Measurements from ENCODE around the gene ARHGAP18.

The ARHGAP18 gene

DNA sequence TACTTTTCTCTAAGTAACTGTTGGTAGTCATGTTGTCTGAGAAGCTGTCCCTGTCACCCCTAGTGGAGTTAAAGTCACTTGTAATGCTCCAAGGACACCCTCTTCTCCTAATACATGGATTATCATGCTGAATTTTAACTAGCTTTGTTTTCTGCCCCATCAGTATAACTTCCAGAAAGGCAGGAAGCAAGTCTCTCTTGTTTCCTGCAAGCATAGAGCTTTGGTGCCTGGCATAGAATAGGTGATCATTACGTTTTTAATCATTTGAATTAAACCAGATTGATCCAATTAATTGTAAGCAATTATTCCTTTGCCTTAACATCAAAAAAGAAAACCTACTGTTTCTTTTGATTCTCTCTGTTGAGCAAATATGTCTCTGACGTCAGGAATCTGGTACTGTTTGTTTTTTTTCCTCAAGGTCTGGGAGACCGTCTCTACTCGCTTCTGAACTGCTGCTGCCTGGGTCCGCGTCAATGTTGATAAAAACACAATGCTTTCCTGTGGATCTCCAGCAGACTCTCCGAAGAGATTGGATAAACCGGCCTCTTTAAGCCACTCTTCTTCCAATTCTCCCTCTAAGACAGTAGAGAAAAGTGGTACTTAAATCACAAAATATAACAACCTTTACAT lies 71.8 kb downstream of the ARHGAP18 start:
- DNase-seq: no peak

DNA sequence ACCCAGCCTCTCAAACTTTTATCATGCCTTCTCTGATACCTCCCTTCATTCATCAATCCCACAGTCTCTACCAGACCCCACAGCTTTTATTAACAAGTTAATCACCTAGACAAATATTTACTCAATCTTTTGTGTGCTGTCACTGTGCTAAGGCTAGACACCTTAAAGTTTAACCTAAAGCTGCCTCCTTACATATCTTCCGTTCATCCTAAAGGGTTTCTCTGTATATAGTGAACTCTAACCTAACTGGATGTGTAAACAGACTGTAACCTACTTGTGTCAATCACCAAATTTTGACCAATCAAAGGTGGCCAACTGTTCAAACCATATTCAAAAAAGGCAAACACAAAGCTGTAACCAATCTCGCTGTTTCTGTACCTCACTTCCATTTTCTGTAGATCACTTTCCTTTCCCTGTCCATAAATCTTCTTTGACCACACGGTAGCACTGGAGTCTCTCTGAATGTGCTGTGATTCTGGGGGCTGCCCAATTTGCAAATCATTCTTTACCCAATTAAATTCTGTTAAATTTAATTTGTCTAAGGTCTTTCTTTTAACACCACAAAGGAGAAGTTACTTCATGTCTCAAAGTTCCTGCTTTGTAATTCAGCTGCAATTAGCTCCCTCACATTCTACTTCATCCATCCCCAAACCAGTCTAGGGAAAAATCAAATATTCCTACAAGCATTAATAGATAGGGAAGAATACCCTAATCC lies 72.5 kb downstream of the ARHGAP18 start:
- no peak for DNase-seq

DNA sequence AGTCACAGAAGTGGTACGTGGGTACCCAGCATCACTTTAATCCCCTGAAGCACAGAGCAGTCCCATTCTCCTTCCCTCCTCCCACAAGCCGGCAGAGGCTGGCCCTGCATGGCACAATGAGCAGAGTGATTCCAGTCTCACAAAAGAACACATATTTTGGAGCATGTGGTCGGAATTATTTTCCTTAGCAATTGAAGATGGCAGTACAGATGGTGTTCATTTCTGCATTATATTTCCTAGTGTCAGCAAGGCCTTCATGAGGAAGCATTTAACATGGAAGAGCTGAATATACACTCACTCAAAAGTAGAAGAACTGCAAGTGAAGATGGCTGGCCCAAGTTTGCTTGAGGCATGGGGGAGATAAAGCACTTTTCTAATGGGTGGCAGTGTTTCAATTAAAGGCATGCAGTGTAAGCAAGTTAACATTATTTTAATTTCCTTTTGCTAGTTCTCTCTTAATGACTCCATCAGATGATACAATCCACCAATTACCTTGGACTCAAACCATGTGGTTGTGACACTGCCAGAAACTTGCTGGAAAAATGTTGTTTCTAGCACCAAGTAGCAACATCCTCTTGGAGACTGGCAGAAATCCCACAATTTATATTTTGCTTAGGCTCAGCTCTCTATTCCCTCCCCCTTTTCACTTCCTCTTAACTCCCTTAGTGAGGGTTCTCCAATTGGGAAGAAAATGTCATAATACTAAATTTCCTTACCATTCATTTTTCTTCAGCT lies 74.4 kb downstream of the ARHGAP18 start:
- no peak for DNase-seq

DNA sequence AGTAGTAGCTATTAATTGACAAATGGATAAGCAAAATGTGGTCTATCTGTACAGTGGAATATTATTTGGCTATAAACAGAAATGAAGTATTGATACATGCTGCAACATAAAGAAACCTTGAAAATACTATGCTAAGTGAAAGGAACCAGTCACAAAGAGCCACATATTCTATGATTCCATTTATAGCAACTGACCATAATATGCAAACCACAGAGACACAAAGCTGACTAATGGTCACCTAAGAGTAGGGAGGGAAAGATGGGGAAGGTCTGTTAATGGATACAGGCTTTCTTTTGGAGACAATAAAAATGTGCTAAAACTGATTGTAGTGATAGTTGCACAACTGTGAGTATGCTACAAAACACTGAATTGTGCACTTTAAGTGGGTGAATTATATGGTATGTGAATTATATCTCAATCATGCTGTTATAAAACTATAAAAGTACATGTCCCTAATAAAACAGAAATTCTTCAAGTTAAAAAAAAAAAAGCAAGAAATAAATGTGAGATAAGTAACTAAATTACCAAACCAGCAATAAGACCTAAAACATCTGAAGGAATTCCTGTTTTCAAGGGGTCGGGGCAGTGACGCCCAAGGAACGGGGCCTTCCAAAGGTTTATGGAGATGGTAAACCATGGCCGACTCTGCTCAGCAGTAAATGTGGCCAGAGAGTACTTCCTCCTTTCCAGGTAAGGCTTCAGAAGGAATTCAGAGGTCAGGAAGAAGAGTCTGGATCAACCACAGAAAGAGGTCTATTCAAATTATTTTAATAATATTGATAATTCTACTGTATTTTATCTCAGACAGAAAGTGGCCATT lies 75.4 kb downstream of the ARHGAP18 start:
- DNase-seq: no peak

DNA sequence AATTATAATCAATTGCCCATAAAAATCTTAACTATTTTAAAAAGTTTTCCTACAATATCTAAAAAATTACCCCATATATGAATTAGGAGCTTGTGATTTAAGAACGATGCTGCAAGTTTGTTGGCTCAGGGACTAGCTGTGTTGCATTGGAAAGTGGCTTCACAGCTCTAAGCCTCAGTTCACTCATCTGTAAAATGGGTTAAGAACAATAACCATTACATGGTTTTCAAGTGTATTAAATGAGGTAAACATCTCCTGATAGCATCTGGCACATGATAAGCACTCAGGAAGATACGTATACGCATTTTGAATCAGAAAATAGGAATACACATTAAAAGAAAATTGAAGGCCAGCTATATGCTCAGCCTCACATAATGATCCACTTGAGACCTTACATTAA lies 76.4 kb downstream of the ARHGAP18 start:
- DNase-seq: no peak

DNA sequence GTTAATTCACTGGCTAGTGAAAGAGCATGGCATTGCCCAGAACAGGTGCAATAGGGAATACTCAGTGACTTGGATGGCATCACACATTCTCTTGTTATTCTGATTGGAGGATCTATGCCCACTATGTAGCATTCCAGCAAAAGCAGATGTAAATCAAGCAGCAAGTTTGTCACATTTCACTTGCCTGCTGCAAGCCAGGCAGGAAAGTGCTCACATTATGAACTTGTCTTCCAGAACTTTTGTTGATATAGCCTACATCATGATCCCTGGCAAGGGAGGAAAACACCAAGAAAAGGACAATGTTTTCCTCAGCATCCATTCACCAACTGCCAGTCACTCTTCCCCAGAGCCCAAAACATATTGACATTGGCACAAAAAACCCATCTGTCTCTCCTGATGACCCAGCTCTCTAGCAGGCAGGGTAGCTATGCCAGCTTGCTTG lies 77.8 kb downstream of the ARHGAP18 start:
- no peak for DNase-seq

DNA sequence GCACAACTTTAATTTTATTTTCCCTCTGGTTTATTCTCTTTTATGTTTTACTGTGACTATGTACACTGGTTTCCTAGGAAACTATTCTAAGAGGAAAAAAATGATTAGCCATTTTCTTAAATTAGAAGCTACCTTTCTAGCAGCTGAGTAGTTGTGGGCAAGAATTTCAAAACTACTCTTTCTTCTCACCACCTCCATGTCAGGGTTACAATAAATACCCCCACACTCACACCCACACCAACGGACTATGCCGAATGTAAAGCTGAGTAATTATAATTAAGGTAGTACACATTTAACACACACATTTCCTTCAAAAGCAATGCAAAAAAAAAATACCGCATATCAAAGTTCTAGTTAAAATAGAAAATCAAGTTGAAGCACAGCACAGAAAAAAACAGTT lies 78.9 kb downstream of the ARHGAP18 start:
- DNase-seq: no peak

DNA sequence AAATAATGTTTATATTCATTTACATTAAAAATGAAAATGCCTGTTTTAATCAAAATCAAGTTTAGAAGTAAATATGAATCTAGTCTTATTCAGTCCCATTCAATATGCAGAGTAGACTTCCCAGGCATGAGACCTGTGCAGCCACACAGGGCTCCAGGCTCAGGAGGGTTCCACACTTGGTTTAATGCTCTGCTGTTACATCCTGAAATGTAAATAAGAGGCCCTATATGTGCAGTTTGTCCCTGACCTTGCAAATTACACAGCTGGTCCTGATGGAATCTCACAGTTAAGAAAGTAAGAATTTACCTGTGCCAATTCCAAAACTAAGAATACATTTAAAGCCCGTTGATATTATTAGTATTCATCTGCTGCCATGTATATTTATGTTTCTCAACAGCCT lies 79.4 kb downstream of the ARHGAP18 start:
- DNase-seq: no peak

DNA sequence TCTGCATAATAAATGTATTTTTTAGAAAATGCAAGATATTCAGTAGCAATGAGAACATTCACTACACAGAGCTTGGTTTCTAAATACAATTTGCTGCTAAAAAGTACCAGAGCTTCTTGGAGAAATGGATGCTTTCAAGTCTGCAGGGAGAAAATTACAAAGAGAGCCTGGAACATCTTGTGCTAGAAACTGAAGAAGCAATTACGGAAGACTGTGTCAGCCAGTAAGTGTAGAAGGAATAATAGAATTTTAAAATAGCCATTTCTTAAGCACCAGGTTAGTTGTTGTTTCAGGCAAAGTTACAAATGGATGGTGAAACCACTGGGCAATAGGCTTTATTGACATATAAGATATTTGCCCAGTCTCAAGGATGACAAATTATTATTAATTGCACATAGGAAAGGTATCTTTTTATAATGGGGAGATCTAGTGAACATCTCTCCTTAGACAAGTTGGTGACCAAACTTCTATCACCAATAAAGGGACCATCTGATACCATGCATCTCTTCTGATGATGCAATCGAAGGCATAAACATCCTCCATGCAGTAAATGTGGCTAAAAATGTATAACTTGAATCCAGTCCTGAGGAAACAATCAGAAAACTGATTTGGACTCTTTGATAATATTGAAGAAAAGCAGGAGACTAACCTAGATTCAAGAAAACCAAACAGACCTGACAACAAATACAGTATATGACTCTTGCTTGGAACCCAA lies 81.7 kb downstream of the ARHGAP18 start:
- no peak for DNase-seq

DNA sequence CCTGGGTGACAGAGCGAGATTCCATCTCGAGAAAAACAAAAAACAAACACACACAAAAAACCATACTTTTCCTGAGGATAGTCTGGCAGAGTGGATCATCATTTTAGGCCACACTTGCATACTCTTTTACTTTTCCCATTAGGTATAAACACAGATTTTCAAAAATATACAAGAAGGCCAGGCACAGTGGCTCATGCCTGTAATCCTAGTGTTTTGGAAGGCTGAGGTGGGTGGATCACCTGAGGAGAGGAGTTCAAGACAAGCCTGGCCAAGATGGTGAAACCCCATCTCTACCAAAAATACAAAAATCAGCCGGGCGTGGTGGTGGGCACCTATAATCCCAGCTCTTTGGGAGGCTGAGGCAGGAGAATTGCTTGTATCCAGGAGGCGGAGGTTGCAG lies 85.5 kb downstream of the ARHGAP18 start:
- DNase-seq: no peak

DNA sequence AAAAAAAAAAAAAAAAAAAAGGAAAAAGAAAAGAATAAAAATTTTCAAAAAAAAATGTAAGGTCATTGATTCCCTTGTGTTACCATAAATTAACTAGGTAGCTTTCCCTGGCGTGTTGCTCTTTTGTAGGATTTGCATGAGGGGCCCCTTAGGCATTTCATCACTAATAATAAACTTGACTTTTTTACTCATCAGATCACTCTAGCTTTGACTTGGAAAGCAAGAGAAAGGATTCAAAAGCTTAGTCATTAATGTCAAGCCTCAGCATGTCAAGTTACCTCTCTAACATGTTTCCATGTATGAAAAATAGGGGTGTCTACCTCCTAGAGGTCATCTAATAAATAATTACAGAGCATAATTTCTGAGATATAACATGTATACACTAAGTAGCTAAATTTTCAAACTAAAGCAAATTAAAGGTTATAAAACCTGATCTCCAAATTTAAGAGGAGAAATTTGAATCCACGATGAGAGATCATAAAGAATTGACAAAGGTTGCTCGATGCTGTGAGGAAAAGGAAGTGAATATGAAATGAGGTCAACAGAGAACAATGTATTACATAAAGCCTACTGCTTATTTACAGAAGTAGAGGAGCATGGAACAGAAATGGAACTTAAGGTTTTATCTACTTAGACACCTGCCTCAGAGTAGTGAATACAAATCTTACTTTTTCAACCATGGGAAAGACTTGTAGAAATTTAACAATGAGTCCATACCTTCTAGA lies 86.8 kb downstream of the ARHGAP18 start:
- DNase-seq: no peak

DNA sequence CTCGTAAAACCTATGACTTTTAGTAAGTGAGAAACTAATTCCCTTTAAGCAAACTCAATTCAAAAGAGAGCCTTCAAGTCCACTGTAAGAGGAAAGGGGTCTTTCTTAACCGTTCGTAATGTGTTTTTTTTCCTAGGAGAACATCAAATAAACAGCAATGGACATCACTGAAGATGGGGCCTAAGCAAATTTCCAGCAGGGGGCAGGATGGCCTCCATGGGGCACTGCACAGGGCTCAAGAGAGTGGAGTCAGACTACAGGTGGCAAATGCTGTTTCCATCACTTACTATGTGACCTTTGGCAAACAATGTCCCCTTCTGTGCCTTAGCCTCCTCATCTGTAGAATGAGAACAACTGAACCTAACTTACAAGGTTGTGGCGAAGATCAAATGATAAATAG lies 88.7 kb downstream of the ARHGAP18 start:
- peak; percentile 18 to 33 for DNase-seq

DNA sequence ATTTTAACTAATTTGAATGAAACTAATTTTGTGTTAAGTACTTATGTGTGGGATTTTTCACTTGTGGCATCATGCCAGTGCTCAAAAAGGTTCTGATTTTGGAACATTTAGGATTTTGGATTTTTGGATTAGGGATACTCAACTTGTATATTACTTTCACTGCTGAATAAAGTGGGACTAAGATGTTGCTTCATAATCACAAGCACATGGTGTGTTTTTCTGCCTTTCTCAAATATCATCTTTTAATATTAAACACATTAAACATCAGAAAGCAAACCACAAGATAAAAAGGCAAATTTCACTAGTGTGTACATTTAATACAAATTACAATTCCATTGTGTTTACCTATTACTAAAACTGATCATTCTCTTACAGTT lies 89.8 kb downstream of the ARHGAP18 start:
- no peak for DNase-seq

DNA sequence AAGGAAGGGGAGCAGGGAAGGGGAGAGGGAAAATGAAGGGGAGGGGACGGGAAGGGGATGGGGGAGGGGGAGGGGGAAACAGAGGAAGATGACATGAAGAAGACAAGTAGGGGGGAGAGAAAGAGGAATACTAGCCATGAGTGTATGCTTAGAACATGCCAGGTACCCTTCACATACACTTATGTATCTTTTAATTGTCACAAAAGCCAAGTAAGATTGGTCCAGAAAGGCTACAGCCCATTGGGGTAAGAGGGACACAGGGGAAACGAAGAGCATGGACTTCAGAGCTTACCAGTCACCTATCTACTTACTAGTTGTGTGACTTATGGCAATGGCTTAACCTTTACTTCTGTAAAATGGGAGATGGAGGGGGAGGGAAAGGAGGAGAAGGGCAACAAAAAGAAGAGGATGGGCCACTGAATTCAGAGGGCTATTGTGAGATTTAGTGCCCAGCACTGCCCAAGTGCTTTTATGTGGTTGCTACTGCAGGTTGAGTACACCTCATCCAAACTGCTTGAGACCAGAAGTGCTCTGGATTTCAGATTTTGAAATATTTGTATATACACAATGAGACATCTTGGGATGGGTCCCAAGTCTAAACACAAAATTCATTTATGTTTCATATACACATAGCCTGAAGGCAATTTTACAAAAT lies 90.3 kb downstream of the ARHGAP18 start:
- DNase-seq: no peak

DNA sequence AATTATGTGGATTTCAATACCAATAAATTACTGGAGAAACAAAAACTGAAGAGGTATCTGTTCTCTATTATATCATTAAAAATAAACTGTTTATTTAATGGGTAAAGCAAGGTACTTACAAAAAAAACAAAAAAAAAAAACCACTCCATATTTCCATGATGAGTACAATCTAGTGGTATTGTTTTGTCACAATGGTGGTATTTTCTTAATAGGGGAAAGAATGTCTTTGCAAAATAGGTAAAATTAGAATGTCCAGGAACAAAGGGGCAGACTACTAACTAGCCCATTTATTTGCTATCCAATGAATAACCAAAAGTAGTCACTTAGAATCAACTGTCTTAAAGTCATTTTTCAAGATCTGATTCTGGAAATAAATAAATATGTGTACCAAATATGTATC lies 92.0 kb downstream of the ARHGAP18 start:
- DNase-seq: no peak

DNA sequence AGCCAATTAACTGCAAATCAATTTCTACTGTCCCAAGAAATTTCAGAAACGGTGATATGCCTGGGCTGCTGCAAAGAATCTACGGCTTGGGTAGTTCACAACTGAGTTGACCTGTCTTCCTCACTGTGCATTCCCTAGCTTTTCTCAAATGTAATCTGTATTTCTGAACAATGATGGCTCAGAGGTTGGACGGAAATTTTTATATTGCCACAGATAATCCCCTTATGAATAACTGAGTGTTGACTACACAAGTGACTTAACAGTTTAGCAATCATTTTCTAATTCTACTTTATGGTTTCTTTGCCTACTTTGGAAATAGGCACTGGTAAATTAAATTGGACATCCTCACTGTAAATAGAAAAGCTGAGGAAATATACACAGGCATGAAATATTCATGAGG lies 94.5 kb downstream of the ARHGAP18 start:
- no peak for DNase-seq

DNA sequence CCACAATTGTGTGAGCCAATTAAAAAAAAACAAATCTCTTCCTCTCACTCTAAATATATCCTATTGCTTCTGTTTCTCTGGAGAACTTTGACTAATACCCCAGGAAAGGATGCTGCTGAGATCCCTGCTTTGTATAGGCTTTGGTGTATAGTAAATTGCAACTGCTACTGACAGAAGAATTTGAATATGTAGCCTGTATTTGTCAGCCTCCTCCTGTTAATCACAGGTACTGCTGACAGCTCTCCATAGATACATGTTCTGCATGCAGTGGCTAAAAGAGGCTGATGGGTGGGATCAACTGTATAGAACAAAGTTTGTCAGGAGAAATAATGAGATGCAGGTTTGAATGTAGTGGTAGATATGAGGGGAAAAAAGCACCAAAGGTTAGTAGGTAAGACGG lies 95.0 kb downstream of the ARHGAP18 start:
- no peak for DNase-seq

DNA sequence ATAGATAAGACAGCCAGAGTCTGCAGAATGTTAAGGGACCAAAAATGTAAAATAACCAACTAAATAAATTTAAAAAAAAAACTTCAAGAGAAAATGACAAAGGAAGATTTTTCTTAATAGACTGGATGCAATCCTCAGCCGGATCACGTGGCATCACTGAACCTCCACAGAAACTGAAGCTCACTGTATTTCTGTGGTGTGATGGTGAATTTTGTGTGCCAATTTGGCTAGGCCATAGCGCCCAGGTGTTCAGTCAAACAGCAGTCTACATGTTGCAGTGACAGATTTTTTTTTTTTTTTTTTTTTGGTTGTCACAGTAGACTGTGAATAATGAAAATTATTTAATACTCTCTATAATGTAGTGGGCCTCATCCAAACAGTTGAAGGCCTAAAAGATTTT lies 95.5 kb downstream of the ARHGAP18 start:
- no peak for DNase-seq

DNA sequence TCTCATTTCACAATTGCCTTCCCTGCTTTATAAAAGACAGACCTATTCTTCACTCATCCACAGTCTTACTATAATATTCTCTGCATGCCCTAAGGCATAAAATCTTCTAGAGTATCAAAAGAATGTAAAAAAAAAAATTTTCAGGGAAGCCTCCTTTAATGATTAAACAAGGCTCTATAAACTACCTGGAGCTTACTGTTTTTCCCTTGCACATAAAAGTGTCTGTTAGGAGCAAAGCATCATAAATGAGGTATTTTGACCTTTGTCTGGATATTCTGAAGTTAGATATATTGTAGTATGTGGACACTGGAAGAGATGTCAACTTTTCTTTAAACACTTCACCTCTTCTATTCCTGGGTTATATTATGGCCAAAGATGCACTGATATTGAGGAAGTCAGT lies 97.5 kb downstream of the ARHGAP18 start:
- DNase-seq: no peak

DNA sequence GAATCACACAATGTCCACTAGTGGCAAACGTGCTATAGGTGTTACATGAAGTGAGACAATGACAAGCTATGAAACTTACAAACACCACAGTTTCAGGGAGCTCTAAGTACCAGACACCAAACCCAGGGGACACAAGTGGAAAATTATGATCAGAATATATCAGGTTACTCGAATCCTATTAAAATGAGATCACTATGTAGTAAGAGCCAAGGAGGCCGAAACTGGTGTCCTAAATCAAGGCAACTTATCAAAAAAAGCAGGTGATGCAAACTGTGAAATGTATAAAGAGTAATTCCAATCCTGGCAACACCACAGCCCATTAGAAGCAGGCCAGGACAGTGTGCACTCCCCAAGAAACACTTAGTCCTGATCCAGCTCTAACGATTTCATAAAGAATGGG lies 100.3 kb downstream of the ARHGAP18 start:
- DNase-seq: no peak

DNA sequence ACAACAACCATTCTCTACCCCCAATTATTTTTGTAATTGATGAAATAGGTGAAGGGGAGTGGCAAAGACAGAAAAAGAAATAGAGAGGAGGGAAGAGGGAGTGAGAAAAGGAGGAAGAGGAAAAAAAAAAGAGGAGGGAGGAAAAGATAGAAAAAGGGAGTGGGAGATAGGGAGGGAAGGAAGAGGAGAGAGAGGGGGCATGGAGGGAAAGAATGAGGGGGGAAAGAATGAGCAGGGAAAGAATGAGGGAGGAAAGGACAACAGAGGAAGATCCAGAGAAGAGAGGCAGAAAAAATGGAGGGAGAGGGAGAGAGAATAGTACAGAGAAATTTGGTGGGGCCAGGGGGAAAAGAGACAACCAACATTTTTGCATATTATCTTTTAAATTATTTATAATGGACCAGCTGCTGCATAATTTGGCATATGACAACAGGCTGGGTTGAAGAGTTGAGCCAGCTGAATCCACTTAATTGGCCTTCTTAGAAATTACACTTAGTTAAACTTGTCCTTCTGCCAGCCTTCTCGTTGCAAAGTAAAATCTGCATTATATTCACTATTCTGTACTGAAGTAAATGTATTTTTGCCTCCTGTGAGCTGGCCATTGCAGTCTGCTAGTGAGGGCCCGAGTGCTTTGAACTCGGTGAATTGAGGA lies 101.0 kb downstream of the ARHGAP18 start:
- no peak for DNase-seq

All from stimulated activated CD4-positive, alpha-beta T cell treated with anti-CD3 and anti-CD28 coated beads, Interleukin-2, amount 100 ng/mL, for 48 hours (primary cell).